Epithelial cell of alveolus of lung (primary cell): Measurements from ENCODE around the gene GLRX3. TPM values are rescaled to one million over a fixed set of nuclear protein-coding genes. Genes with fewer than 3 reads are reported as not detected.

Experiments
- total RNA-seq: library from RNA; depleted of rRNA; stranded (reverse); fragments of >200 nt; gene quantifications from 2 replicates; pipeline ENCODE4 v1.2.1, GENCODE V29; 2015

The GLRX3 gene
- total RNA-seq: 39.3 and 88.0 TPM in 2 replicates

DNA sequence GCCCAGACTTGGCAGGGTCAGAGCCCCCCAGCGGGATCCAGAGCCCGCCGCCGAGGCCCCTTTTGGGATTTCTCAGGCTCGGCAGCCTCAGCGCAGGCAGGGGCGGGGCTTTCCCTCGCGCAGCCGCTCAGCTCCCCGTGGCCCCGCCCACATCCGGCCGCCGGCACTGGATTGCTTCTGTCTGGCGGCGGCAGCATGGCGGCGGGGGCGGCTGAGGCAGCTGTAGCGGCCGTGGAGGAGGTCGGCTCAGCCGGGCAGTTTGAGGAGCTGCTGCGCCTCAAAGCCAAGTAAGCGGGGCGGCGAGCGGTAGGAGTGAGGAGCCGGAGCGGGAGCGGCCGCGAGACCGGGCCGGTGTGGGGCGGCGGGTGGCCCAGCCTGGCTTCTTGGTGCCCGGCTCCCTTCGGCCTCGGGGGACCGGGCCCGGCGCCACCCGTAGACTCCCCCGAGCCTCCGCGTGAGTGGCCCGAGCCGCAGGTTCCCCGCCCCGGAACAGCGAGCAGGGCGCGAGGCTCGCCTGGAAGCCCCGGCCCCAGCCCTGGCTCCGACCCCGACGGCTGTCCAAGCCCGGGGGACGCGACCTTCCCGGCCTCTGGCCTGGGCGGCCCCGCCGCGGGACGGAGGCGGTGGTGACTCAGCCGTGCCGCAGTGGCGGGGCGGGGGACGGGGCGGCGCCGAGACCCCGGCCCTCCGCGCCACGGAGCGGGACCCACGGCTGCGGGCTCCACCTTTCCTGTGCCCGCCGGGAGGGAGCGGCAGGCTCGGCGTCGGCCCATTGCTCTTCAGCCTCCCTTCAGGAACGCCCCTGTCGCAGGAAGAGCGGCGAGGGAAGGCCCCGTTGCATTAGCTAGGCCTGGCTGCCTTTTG, at the start of gene GLRX3:
GLRX3 (plus strand) TSS at position 166 of the 864 bp plus-strand sequence; CDS start at position 196, 30 bp downstream.

GRCh38 chr10:130110246-130111112, 25.7 kb upstream of the GLRX3 start, which contains the start of gene C10orf143:
C10orf143 (minus strand) TSS chr10:130110830; CDS start chr10:130110772, 58 bp downstream.

Other genes starting within 250 kb of the GLRX3 start
- gene EBF3, start 172.1 kb upstream of the GLRX3 start, total RNA-seq: 0.88 and 0.91 TPM in 2 replicates
- gene C10orf143, start 25.6 kb upstream of the GLRX3 start, total RNA-seq: 0.39 TPM in 1 of 2 replicates, not detected in the other